ENCODE results near the gene PHF20. TPM values are rescaled to one million over a fixed set of nuclear protein-coding genes. Genes with fewer than 3 reads are reported as not detected.
"Not testable (repeated sequence)": the region's sequence is repeated elsewhere in the genome, so short reads cannot be mapped to it uniquely, and the experiment has no call there.

Gene PHF20
- total and polyA plus RNA-seq, 8 donors, result 9.4 to 20.3 (median 12.0) TPM

GRCh38 chr20:35954200-35954906, 182.5 kb downstream of the PHF20 start, which contains the start of gene SCAND1:
TSS of gene SCAND1 (minus strand) at chr20:35954502. CDS start at chr20:35954284, 218 bp downstream.
- Histone ChIP-seq H3K9me3 (no peaks in the 10 kb centered on the region), H3K27me3 (no peaks in the 10 kb centered on the region), H3K4me1 (peaks cover 9 to 19% (median 9%) of the 10 kb centered on the region in 3 donors), H3K27ac (peak within 1 kb of the TSS; percentile 97 to 99 (median 98)), H3K36me3 (no peaks in the 10 kb centered on the region), H3K4me3 (peak within 1 kb of the TSS; percentile 73 to 99 (median 97))
- TF ChIP-seq, protein P1, sequence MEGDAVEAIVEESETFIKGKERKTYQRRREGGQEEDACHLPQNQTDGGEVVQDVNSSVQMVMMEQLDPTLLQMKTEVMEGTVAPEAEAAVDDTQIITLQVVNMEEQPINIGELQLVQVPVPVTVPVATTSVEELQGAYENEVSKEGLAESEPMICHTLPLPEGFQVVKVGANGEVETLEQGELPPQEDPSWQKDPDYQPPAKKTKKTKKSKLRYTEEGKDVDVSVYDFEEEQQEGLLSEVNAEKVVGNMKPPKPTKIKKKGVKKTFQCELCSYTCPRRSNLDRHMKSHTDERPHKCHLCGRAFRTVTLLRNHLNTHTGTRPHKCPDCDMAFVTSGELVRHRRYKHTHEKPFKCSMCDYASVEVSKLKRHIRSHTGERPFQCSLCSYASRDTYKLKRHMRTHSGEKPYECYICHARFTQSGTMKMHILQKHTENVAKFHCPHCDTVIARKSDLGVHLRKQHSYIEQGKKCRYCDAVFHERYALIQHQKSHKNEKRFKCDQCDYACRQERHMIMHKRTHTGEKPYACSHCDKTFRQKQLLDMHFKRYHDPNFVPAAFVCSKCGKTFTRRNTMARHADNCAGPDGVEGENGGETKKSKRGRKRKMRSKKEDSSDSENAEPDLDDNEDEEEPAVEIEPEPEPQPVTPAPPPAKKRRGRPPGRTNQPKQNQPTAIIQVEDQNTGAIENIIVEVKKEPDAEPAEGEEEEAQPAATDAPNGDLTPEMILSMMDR (IDR thresholded peaks at IDR 0.05), result peak; percentile 96 to 99 (median 98)
- DNase-seq, result peak; percentile 94 to 99 (median 98)
- intact Hi-C loops (cut with DNase I), result no loop called here
- ATAC-seq, result peak; percentile 85 to 96 (median 91)
- WGBS, 2 donors, result 0% methylated on average over 76 of the region's 76 CpGs
- no peak for FAIRE-seq

- TF ChIP-seq, protein P1 (IDR thresholded peaks at IDR 0.05), result no peak
- Histone ChIP-seq H3K27me3 (no peaks in the 10 kb centered on the region), H3K36me3 (no peaks in the 10 kb centered on the region), H3K9me3 (no peaks in the 10 kb centered on the region), H3K27ac (peak overlapping the region; percentile 97 to 99 (median 98)), H3K4me3 (peak overlapping the region; percentile 73 to 99 (median 97)), H3K4me1 (peaks cover 9 to 19% (median 9%) of the 10 kb centered on the region in 3 donors)
- peak; percentile 2 to 27 (median 6) for ATAC-seq
- intact Hi-C loops (cut with DNase I), result no loop called here
- WGBS, 2 donors, result 1% methylated on average over 19 of the region's 19 CpGs
- FAIRE-seq, result no peak
- no peak for DNase-seq
Measured at GRCh38 chr20:35954907-35955251, 183.1 kb downstream of the PHF20 start.

GRCh38 chr20:35956616-35957015, 184.8 kb downstream of the PHF20 start:
- H3K4me3 ChIP-seq, result no peak overlapping the region
- DNase-seq (no peak), FAIRE-seq (no peak), ATAC-seq (no peak)
- peaks cover 9 to 19% (median 9%) of the 10 kb centered on the region in 3 donors for H3K4me1 ChIP-seq
- TF ChIP-seq, protein P1 (IDR thresholded peaks at IDR 0.05), result no peak
- no peaks in the 10 kb centered on the region for H3K27me3 ChIP-seq
- intact Hi-C loops (cut with DNase I), result no loop called here
- H3K27ac ChIP-seq, result no peak overlapping the region
- no peaks in the 10 kb centered on the region for H3K36me3 ChIP-seq
- no peaks in the 10 kb centered on the region for H3K9me3 ChIP-seq

- H3K4me1 ChIP-seq; H3K27ac ChIP-seq; H3K9me3 ChIP-seq; H3K4me3 ChIP-seq; ATAC-seq; intact Hi-C loops (cut with DNase I); H3K36me3 ChIP-seq; FAIRE-seq; H3K27me3 ChIP-seq; DNase-seq: not testable (repeated sequence)
- WGBS, 2 donors, result 72 to 73% methylated on average over 6 of the region's 6 CpGs
Measured at GRCh38 chr20:35959291-35959690, 187.5 kb downstream of the PHF20 start.

DNA sequence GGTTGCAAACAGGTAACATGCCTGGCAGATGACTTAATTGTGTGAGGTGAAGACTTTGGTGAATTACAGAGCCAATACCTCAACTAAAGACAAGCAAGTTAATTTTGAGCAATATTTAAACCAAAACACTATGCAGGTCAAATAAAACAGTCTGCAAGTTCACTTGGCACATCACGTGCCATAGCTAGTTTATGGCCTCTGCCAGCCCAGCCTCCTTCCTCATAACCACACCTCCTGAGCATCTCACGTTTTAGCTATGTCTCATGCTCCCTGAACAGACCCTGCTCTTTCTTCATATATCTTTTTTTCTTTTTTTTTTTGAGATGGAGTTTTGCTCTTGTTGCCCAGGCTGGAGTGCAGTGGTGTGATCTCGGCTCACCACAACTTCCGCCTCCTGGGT, 192.1 kb downstream of the PHF20 start:
- DNase-seq, result no peak

More for the DNA sequence above, 192.1 kb downstream of the PHF20 start:
- Histone ChIP-seq H3K9me3 (no peaks in the 10 kb centered on the region), H3K4me3 (no peak overlapping the region), H3K36me3 (no peaks in the 10 kb centered on the region), H3K27me3 (no peaks in the 10 kb centered on the region), H3K27ac (no peak overlapping the region), H3K4me1 (no peaks in the 10 kb centered on the region)
- TF ChIP-seq, protein P1 (IDR thresholded peaks at IDR 0.05), result no peak
- 87 to 91% methylated on average over 4 of the region's 4 CpGs for WGBS, 2 donors
- intact Hi-C loops (cut with DNase I), result no loop called here
- ATAC-seq (no peak), FAIRE-seq (no peak)

Data from pancreas (tissue), 10 donors.